ENCODE results near the gene OR51G1. TPM values are rescaled to one million over a fixed set of nuclear protein-coding genes. Genes with fewer than 3 reads are reported as not detected.

Gene OR51G1
- total RNA-seq, 2 experiments from 2014 or later, result not detected

Other genes starting within 250 kb of the OR51G1 start
- gene OR51E2, start 226.5 kb downstream of the OR51G1 start, total RNA-seq, result not detected
- gene MMP26, start 219.6 kb downstream of the OR51G1 start, total RNA-seq, result not detected
- gene OR51F1, start 154.4 kb downstream of the OR51G1 start, total RNA-seq, result not detected
- gene OR52R1, start 120.0 kb downstream of the OR51G1 start, total RNA-seq, result not detected
- gene OR51F2, start 103.0 kb downstream of the OR51G1 start, total RNA-seq, result not detected
- gene OR51S1, start 75.1 kb downstream of the OR51G1 start, total RNA-seq, result not detected
- gene OR51T1, start 42.4 kb downstream of the OR51G1 start, total RNA-seq, result not detected
- not detected for gene OR51A7, start 20.6 kb downstream of the OR51G1 start, total RNA-seq
- not detected for gene OR51G2, start 5.0 kb downstream of the OR51G1 start, total RNA-seq
- not detected for gene OR51A4, start 23.3 kb upstream of the OR51G1 start, total RNA-seq
- gene OR51A2, start 31.4 kb upstream of the OR51G1 start, total RNA-seq, result not detected
- gene OR51L1, start 70.5 kb upstream of the OR51G1 start, total RNA-seq, result not detected
- not detected for gene OR52J3, start 122.2 kb upstream of the OR51G1 start, total RNA-seq
- not detected for gene OR52E2, start 135.3 kb upstream of the OR51G1 start, total RNA-seq
- gene OR52E1, start 145.2 kb upstream of the OR51G1 start, total RNA-seq, result not detected
- gene OR52A5, start 214.0 kb upstream of the OR51G1 start, total RNA-seq, result not detected
- gene OR52A1, start 230.4 kb upstream of the OR51G1 start, total RNA-seq, result not detected